HL-60 (cell line): ENCODE measurements around the gene YKT6.

Experiments
- DNase-seq, 2 experiments: peaks; one replicate each; pipeline ENCODE4 v3.0.0-alpha.2; 2010 to 2020; ENCODE audit warnings: low read depth in 1 of 2, low spot score in 1 of 2
- H3K27ac ChIP-seq: fragments of 250-450 bp; sonication (Bioruptor Pico); replicated peaks from 2 replicates; pipeline ENCODE4 v1.5.1; 2020; ENCODE audit warnings: mild to moderate bottlenecking, moderate library complexity
- H3K27me3 ChIP-seq: fragments of 250-450 bp; sonication (Bioruptor Pico); 2 replicates; pipeline ENCODE4 v1.5.1; 2021; ENCODE audit warnings: mild to moderate bottlenecking, moderate library complexity; ENCODE audit not compliant: insufficient read depth, poor library complexity, severe bottlenecking
- H3K4me3 ChIP-seq: replicated peaks from 2 replicates; pipeline ENCODE4 v1.5.1; 2011; ENCODE audit warnings: mild to moderate bottlenecking, control low read depth, low read length; ENCODE audit not compliant: insufficient read depth
- CTCF ChIP-seq: IDR thresholded peaks from one replicate; pipeline ENCODE4 v1.5.1; 2011; ENCODE audit warnings: low read length, control low read depth, inconsistent platforms; ENCODE audit not compliant: insufficient read depth
- GABPA ChIP-seq: IDR thresholded peaks from 2 replicates; pipeline ENCODE4 v1.6.1; 2012; ENCODE audit warnings: low read depth
- POLR2AphosphoS5 ChIP-seq: IDR thresholded peaks from 2 replicates; pipeline ENCODE4 v1.6.1; 2012; ENCODE audit warnings: low read depth
- REST ChIP-seq: IDR thresholded peaks from 2 replicates; pipeline ENCODE4 v1.6.1; 2012; ENCODE audit warnings: low read depth; ENCODE audit not compliant: insufficient replicate concordance
- SPI1 ChIP-seq: IDR thresholded peaks from 2 replicates; pipeline ENCODE4 v1.6.1; 2012; ENCODE audit warnings: low read depth, mild to moderate bottlenecking, borderline replicate concordance

YKT6 gene

GRCh38 chr7:44182827-44183226 lies 18.0 kb upstream of the YKT6 start:
- no peaks in the 10 kb centered on the region for H3K27me3 ChIP-seq
- H3K27ac ChIP-seq, result no peak overlapping the region
- H3K4me3 ChIP-seq, result no peak overlapping the region
- no peak for TF ChIP-seq POLR2AphosphoS5
- no peak for TF ChIP-seq CTCF
- no peak for TF ChIP-seq REST
- no peak for TF ChIP-seq GABPA
- no peak for TF ChIP-seq SPI1
- no peak for DNase-seq

- H3K4me3 ChIP-seq, result no peak overlapping the region
- TF ChIP-seq REST, result no peak
- no peak for TF ChIP-seq GABPA
- TF ChIP-seq SPI1, result no peak
- TF ChIP-seq POLR2AphosphoS5, result no peak
- no peak for TF ChIP-seq CTCF
- H3K27ac ChIP-seq, result no peak overlapping the region
- H3K27me3 ChIP-seq, result no peaks in the 10 kb centered on the region
- DNase-seq, result no peak
Measured at GRCh38 chr7:44183386-44183785, 17.4 kb upstream of the YKT6 start.

GRCh38 chr7:44184206-44184872 lies 16.4 kb upstream of the YKT6 start:
- Histone ChIP-seq H3K27ac (no peak overlapping the region), H3K4me3 (no peak overlapping the region), H3K27me3 (no peaks in the 10 kb centered on the region)
- no peak for TF ChIP-seq CTCF
- no peak for TF ChIP-seq SPI1
- no peak for TF ChIP-seq GABPA
- TF ChIP-seq REST, result no peak
- no peak for TF ChIP-seq POLR2AphosphoS5
- DNase-seq, result no peak
